IPS-15b (cell line): Measurements from ENCODE around the gene RBM20.
"Not testable (repeated sequence)": the region's sequence is repeated elsewhere in the genome, so short reads cannot be mapped to it uniquely, and the experiment has no call there.

Experiments used
- H3K27me3 ChIP-seq: one replicate; pipeline ENCODE4 v1.6.1; 2013; ENCODE audit warnings: low read length; ENCODE audit not compliant: control insufficient read depth, insufficient read depth
- H3K36me3 ChIP-seq: one replicate; pipeline ENCODE4 v1.6.1; 2013; ENCODE audit warnings: low read length; ENCODE audit not compliant: control insufficient read depth, insufficient read depth
- H3K4me1 ChIP-seq: one replicate; pipeline ENCODE4 v1.6.1; 2013; ENCODE audit warnings: mild to moderate bottlenecking, low read length; ENCODE audit not compliant: control insufficient read depth, insufficient read depth
- H3K4me3 ChIP-seq: one replicate; pipeline ENCODE4 v1.5.1; 2013; ENCODE audit warnings: low read depth, low read length
- H3K9ac ChIP-seq: one replicate; pipeline ENCODE4 v1.6.1; 2013; ENCODE audit warnings: low read depth, mild to moderate bottlenecking, low read length
- H3K9me3 ChIP-seq: one replicate; pipeline ENCODE4 v1.6.1; 2013; ENCODE audit warnings: mild to moderate bottlenecking, low read length; ENCODE audit not compliant: control insufficient read depth, insufficient read depth

RBM20 gene

DNA sequence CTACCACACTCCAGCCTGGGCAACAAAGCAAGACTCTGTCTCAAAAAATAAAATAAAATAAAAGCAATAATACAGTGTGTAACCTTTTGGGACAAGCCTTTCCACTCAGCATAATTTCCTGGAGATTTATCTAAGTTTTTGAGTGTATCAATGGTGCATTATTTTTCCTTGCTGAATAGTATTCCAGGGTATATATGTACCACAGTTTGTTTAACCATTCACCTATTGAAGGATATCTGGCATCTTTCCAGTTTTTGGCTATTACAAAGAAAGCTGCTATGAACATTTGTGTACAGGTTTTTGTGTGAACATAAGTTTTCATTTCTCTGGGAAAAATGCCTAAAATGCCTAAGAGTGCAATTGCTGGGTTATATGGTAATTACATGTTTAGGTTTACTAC lies 59.9 kb downstream of the RBM20 start:
- Histone ChIP-seq H3K4me1 (peaks cover 13% of the 10 kb centered on the region), H3K36me3 (no peaks in the 10 kb centered on the region), H3K9ac (no peak overlapping the region), H3K9me3 (no peaks in the 10 kb centered on the region), H3K27me3 (no peaks in the 10 kb centered on the region), H3K4me3 (no peak overlapping the region)

GRCh38 chr10:110704906-110705476 lies 60.9 kb downstream of the RBM20 start:
- H3K9ac ChIP-seq, result no peak overlapping the region
- peaks cover 13% of the 10 kb centered on the region for H3K4me1 ChIP-seq
- no peak overlapping the region for H3K4me3 ChIP-seq
- H3K27me3 ChIP-seq, result no peaks in the 10 kb centered on the region
- H3K9me3 ChIP-seq, result no peaks in the 10 kb centered on the region
- H3K36me3 ChIP-seq, result no peaks in the 10 kb centered on the region

GRCh38 chr10:110705596-110705995 lies 61.5 kb downstream of the RBM20 start:
- H3K36me3 ChIP-seq, H3K9me3 ChIP-seq, H3K27me3 ChIP-seq, H3K9ac ChIP-seq, H3K4me3 ChIP-seq: not testable (repeated sequence)
- H3K4me1 ChIP-seq, result peaks cover 13% of the 10 kb centered on the region

- H3K27me3 ChIP-seq, result no peaks in the 10 kb centered on the region
- H3K36me3 ChIP-seq, result no peaks in the 10 kb centered on the region
- H3K4me3 ChIP-seq, result no peak overlapping the region
- H3K9ac ChIP-seq, result no peak overlapping the region
- peaks cover 10% of the 10 kb centered on the region for H3K4me1 ChIP-seq
- H3K9me3 ChIP-seq, result no peaks in the 10 kb centered on the region
These were observed 62.6 kb downstream of the RBM20 start for GRCh38 chr10:110706690-110707098.

DNA sequence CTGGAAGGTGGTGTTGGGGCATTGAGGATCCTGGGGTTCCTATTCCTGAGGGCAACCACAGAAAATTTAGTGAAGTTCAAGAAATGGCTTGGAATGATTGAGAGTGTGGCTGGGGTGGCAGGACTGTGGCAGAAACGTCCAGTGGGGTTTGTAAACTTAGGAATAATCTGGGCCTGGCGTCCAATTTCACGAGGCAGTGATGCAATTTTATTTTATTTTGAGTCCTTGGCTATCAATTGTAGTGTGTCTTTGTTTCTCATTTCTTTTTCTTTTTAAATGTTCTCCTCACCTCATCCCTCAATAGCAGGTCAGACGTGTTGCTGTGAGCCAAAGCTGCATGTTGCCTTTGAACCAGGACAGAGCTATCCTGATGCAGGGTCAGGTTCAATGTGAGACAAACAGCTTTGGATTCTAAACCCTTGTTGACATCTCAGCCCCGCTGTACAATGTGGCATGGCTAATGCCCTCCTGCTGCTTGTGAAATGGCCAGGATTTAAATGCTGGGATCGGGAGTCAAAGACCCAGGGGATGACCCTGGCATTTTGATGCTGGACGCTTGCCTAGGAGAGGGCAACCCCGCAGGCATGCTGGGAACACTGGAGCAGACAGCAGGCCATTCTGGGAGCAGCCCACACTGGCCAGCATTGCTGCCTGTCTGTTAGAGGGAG lies 64.8 kb downstream of the RBM20 start:
- Histone ChIP-seq H3K9ac (no peak overlapping the region), H3K4me3 (no peak overlapping the region), H3K36me3 (no peaks in the 10 kb centered on the region), H3K27me3 (no peaks in the 10 kb centered on the region), H3K4me1 (peaks cover 10% of the 10 kb centered on the region), H3K9me3 (no peaks in the 10 kb centered on the region)

GRCh38 chr10:110709444-110709828 lies 65.3 kb downstream of the RBM20 start:
- H3K4me3 ChIP-seq, result no peak overlapping the region
- H3K36me3 ChIP-seq, result no peaks in the 10 kb centered on the region
- H3K4me1 ChIP-seq, result peaks cover 10% of the 10 kb centered on the region
- H3K27me3 ChIP-seq, result no peaks in the 10 kb centered on the region
- H3K9ac ChIP-seq, result no peak overlapping the region
- no peaks in the 10 kb centered on the region for H3K9me3 ChIP-seq

GRCh38 chr10:110709964-110710587 lies 65.9 kb downstream of the RBM20 start:
- Histone ChIP-seq H3K36me3 (no peaks in the 10 kb centered on the region), H3K27me3 (no peaks in the 10 kb centered on the region), H3K4me3 (no peak overlapping the region), H3K9me3 (no peaks in the 10 kb centered on the region), H3K4me1 (peaks cover 10% of the 10 kb centered on the region), H3K9ac (no peak overlapping the region)

DNA sequence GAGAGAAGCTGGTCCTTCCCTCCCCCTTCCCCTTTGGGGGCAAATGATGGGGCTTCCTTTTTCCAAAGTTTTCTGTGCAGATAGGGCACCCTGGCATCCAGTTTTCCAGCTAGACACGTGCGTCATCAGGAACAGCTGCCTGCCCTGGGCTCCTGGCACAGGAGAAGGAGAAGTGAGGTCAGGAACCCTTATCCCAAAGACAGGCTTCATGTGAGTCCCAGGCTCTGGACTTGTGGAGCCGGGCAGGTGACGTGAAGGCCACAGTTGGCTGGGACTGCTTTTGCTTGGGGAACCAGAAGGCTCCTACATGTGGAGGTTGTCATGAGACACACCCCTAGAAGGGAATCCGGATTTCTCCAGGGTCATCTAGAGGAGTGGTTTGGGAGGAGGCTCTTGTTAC lies 66.5 kb downstream of the RBM20 start:
- H3K9ac ChIP-seq, result no peak overlapping the region
- H3K9me3 ChIP-seq, result no peaks in the 10 kb centered on the region
- H3K4me1 ChIP-seq, result peaks cover 10% of the 10 kb centered on the region

GRCh38 chr10:110711382-110711781 lies 67.2 kb downstream of the RBM20 start:
- no peak overlapping the region for H3K9ac ChIP-seq
- no peaks in the 10 kb centered on the region for H3K36me3 ChIP-seq
- no peaks in the 10 kb centered on the region for H3K9me3 ChIP-seq
- H3K4me1 ChIP-seq, result peaks cover 7% of the 10 kb centered on the region
- no peaks in the 10 kb centered on the region for H3K27me3 ChIP-seq
- H3K4me3 ChIP-seq, result no peak overlapping the region

More for the DNA sequence above, 66.5 kb downstream of the RBM20 start:
- Histone ChIP-seq H3K36me3 (no peaks in the 10 kb centered on the region), H3K27me3 (no peaks in the 10 kb centered on the region), H3K4me3 (no peak overlapping the region)

DNA sequence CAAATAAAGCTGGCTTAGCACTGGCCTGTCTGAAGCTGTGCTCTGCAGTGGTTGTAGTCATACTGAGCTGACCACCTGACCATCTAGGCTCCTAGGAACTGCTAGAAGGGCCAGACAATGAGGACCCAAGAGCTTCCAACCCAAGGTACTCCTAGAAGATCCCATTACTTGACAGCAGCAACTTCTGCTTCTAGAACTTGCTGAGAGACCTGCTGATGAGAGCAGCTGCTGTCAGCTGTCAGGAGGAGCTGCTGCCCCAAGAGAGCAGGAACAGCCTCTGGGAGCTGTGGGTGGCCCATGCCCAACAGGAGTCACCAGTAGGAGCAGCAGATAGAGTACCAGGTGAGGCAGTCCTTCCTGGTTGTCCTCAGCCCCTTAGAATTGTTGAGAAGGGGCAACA lies 70.2 kb downstream of the RBM20 start:
- no peaks in the 10 kb centered on the region for H3K4me1 ChIP-seq
- H3K9me3 ChIP-seq, result no peaks in the 10 kb centered on the region
- no peak overlapping the region for H3K4me3 ChIP-seq
- H3K9ac ChIP-seq, result no peak overlapping the region
- no peaks in the 10 kb centered on the region for H3K27me3 ChIP-seq
- no peaks in the 10 kb centered on the region for H3K36me3 ChIP-seq

DNA sequence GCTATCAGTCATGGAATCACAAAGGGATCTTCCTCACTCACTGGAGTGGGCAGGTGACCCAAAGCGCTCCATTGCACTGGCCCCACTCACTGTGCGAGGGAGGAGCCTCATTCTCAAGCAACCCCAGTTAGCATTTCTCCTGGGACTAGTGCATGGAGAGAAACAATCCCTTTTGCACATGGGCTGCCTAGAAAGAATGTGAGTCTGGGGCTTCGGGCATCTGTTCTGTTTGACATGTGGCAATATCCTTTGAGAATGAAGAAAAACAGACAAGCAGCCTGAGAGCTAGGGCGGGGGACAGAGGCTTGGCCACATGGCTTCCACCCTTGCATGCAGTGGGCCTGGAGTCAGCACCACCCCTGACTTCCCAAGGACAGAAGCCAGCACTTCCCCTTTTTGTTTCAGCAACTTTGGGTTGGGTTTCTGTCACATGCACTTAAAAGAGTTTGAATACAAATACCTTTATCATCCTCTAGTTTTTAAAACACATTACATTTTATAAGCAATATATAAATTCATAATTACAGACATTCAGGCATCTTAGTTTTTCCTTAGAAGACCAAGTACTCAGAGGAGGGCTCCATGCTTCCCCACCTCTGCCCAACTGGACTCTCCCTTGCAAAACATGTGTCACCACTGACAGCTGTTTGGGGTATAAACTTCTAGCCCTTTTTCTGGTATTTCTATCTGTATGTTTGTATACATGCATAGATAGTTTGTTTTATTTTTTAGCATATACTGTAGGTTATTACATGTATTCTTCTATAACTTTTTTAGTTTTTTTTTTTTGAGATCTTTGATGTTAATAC lies 73.8 kb downstream of the RBM20 start:
- Histone ChIP-seq H3K4me1 (no peaks in the 10 kb centered on the region), H3K9me3 (no peaks in the 10 kb centered on the region), H3K27me3 (no peaks in the 10 kb centered on the region), H3K4me3 (no peak overlapping the region), H3K9ac (no peak overlapping the region), H3K36me3 (no peaks in the 10 kb centered on the region)
